Activated naive CD4-positive, alpha-beta T cell treated with anti-CD3 and anti-CD28 coated beads, Interleukin-2, amount 10 ng/mL, durations not matched to agents 5 hours and 36 hours (primary cell): ENCODE data around the gene IL18R1. TPM values are rescaled to one million over a fixed set of nuclear protein-coding genes. Genes with fewer than 3 reads are reported as not detected.
A peak's percentile ranks its signal among the peaks of the same experiment; 100 is the strongest.

Experiments
- microRNA-seq: library from miRNA; unstranded; fragments of <30 nt; microRNA quantifications from one replicate; pipeline ENCODE4 v1.2.0, GENCODE V29; 2022; ENCODE audit warnings: borderline microRNAs expressed, borderline replicate concordance
- total RNA-seq, 2 experiments: library from RNA; stranded (reverse); gene quantifications; one replicate each; pipeline ENCODE4 v1.2.3, GENCODE V29; 2021

The IL18R1 gene
- total RNA-seq: 10 to 100 TPM; 38.2 to 41.3 TPM

GRCh38 chr2:102355526-102356380 lies at the start of gene IL18R1:
Gene IL18R1 (plus strand): TSS chr2:102355796. CDS start chr2:102362661, 6,865 bp downstream.

GRCh38 chr2:102310964-102311640 lies 44.5 kb upstream of the IL18R1 start, which contains the start of gene IL1RL1:
Gene IL1RL1 (plus strand): TSS chr2:102311563. CDS start chr2:102338265, 26,702 bp downstream.

GRCh38 chr2:102422910-102423309 lies 67.3 kb downstream of the IL18R1 start, which contains the start of gene IL18RAP:
Gene IL18RAP (plus strand): TSS chr2:102423160. CDS start chr2:102423278, 118 bp downstream.

Small RNA genes within 50 kb of the gene (microRNA-seq; reads per million reads assigned to microRNA genes)
- 2.9 reads per million, percentile 15 among the genes with 10 or more reads in this experiment for gene MIR4772

Other genes with a start within 250 kb of the IL18R1 start
- gene IL1R1, start 213.1 kb upstream of the IL18R1 start, total RNA-seq: under 1 TPM; 0.55 to 0.75 TPM
- gene IL1RL2, start 168.8 kb upstream of the IL18R1 start, total RNA-seq: not detected
- under 1 TPM; 0.15 to 0.19 TPM for gene IL1RL1, start 44.2 kb upstream of the IL18R1 start, total RNA-seq
- gene IL18RAP, start 67.4 kb downstream of the IL18R1 start, total RNA-seq: 1 to 10 TPM; 4.7 to 5.8 TPM
- gene SLC9A4, start 117.4 kb downstream of the IL18R1 start, total RNA-seq: under 1 TPM; 0.10 to 0.13 TPM